NCI-H128 (cell line): ENCODE data around the gene SLC35A1.
A peak's percentile ranks its signal among the peaks of the same experiment; 100 is the strongest.
"Not testable (repeated sequence)": the region's sequence is repeated elsewhere in the genome, so short reads cannot be mapped to it uniquely, and the experiment has no call there.

Experiments used
- DNase-seq: peaks from one replicate; lab custom pipeline; 2025; ENCODE audit not compliant: unreplicated experiment; lab: John Stamatoyannopoulos, UW

SLC35A1 gene, protein sequence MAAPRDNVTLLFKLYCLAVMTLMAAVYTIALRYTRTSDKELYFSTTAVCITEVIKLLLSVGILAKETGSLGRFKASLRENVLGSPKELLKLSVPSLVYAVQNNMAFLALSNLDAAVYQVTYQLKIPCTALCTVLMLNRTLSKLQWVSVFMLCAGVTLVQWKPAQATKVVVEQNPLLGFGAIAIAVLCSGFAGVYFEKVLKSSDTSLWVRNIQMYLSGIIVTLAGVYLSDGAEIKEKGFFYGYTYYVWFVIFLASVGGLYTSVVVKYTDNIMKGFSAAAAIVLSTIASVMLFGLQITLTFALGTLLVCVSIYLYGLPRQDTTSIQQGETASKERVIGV

DNA sequence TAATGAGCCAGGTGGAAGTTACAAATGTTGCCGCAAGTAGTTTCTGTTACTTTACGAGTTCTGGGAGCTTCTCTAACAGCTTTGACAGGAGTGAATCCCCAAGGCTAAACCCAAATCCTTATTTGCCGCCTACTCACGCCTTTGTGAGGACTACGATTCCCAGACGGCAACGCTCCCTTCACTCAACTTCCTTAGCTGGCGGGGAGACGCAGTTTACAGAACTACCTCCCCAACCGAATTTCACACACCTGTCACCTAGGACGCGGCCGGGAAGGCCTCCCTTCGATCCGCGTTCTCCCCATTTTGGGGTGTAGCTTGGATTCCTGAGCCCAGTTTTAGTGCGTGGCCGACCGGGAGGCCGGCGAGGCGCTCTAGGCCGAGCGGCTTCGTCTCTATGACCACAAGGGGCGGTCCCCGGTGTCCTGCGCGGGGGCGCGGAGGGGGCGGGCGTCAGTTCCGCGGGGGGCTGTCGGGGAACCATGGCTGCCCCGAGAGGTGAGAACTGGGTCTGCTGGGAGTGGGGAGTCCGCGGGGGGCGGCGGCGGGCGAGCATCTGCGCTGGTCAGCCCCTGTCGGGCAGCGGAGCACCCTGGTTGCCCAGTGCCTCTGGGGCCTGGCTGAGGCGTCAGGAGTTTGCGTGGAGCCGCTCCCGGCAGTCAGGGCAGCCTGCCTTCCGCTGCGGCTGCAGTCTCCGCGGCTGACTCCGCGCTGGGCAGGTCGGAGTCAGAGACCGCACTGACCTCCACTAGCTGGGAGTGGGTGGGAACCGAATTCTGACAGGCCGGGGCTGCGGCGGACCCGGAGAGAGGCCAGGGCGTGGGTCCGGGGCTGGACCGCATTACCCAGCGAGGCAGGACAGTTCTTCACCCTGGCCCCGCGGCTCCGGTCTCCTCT, at the start of gene SLC35A1:
TSS of gene SLC35A1 (plus strand) at position 450 of the 894 bp plus-strand sequence. CDS start at position 480, 30 bp downstream.
- DNase-seq, result peak; percentile 70

DNA sequence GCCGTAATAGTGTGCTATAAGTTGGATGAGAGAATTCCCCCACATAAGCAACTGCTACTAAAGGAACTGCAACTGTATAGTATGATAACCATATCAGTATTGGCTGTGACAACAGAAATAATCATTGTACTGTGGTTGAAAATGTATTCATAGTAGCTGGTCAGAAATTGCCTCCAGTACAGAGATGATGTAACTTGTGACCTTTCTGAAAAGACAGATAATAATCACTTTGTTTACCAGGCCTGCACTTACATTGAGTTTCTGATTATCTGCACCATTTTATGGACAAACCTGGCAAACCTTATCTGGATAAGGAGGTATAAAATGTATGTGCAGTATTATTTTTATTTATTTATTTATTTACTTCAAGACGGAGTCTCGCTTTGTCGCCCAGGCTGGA, 46.0 kb upstream of the SLC35A1 start:
- DNase-seq, result no peak

DNA sequence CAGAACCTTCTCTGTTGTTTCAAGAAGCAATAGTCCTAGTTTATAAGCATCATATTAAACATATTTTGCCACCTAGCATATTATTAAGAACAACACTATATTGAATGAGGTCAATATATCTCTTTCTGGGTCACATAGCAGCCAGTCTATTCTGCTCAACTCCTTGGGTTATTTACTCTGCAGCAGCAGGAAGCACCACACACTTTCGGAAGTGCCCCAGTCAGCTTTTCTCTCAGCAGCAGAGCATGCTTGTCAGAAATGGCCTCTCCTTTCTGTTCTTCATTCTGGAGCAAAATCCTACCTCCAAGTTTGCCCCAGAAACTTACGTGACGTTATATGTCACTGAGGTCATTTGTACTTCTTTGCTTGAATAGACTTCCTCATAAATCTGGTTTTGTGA, 42.3 kb upstream of the SLC35A1 start:
- DNase-seq, result no peak

DNA sequence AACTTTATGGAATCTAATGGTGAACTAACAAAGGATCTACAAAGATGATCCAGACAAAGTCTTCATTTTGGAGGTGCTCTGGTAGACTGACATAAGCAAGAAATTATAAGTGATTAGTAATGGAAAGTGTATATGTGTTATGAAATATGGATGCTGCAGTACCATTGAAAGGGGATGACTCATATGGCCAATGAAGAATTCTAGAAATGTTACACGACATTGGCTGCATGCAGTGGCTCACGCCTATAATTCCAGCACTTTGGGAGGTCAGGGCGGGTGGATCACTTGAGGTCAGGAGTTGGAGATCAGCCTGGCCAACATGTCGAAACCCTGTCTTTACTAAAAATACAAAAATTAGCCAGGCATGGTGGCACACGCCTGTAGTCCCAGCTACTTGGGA, 41.5 kb upstream of the SLC35A1 start:
- no peak for DNase-seq

DNA sequence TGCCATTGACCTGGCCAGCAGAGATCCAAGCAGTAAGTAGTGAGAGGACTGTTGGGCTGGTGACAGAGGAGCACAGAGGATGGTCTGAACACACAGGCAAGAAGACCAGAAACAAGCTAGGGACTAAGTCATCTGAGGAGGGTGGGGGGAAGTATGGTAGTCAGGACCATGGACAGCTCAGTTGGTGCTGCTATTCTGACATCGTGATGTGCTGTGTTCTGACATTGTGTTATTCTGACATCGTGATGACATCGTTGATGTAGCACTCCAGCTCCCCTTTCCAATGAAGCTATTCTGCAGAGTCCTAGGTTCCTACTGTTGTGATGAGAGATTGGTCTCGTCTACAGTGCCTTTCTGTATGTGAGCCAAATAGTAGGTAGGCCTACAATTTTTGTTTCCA, 36.3 kb upstream of the SLC35A1 start:
- no peak for DNase-seq

DNA sequence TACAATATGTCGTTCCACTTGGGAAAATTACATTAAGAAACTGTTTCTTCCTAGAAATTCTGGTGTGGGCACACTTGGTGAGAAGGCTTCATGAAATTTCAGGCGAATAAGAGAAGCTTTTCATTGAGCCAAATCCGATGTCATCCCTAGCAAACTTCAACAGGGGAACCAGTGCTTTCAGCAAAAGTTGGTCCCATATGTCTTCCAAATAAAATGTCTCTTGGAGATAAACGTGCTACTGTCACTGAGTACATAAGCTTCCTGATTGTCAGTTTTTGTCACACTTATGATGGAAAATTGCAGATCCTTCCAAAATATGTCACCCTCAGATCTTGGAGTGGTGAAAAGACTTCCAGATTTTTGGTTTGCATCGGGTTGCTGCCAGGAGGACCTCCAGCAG, 31.1 kb upstream of the SLC35A1 start:
- no peak for DNase-seq

DNA sequence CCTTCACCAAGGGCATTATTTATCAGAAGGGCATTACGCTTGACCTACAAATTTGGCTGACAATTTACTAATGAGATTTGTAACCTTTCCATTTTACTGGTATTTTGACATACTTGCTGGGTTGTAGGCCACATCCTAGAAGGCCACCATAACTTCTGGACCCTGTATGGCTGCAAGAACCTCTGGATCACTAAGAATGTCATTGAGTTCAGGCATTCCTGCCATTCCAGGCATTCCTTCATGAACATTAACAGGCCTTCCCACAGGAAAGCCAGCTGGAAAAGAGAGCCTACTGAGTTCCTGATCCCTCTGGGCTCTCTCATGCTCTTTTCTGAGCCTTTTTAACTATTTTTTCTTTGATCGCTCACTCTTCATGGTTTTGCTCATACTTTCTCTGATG, 28.4 kb upstream of the SLC35A1 start:
- no peak for DNase-seq

DNA sequence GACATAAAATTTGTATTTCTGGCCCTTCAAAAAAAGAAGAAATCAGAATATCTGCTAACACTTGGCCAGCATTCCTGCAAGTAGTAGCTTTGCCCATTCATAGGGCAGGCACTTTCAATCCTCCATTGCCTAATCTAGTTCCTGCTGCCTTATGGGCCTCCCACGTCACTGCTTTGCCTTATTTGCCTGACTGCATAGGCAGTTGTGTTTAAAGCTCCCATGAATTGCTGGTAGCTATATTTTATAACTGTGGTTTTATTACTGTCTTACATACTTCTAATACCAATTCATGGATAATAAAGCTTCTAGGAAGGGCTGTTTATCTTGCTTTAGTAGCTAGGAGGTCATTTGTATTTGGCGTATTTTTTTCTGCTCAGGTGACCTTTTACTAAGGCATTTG, 7.7 kb upstream of the SLC35A1 start:
- no peak for DNase-seq

DNA sequence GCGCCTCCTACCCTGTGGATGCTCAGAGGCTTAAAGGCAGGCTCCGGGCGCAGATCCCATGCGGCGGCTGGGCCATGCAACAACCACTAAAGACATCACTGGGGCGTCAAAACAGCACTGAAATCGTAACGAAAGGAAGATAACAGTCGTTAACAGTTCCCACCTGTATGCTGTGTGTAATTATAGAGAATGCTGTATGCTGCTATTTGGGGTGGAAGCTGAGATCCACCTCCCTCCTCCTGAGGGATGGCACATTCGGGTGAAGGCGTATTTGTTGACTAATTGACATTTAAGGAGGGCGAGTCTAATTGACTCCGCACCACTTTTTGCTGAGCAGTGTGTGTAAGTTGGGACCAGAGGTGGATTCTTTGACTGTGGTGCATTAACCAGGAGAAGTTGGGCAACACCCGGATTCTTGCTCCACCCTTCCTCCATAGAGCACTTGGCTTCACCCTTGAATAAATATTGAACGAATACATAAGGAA, 687 bp downstream of the SLC35A1 start:
- DNase-seq, result no peak

DNA sequence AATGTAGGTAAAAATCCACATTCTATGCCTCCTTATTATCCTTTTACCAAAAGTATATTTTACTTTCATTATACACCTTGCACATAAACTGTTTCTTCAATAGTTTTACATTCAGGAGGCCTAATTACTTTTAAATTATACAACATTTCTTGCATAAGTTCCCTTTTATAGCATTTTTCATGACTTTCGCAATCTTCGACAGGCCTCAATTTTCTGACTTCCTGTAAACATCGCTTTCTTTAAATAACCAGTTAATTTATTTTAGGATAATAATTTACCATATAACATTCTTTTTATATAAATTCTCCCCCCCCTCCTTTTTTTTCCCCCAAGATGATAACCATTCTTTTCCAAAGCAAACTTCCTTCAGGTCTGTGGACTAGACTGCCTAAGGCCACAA, 9.2 kb downstream of the SLC35A1 start:
- DNase-seq, result no peak

DNA sequence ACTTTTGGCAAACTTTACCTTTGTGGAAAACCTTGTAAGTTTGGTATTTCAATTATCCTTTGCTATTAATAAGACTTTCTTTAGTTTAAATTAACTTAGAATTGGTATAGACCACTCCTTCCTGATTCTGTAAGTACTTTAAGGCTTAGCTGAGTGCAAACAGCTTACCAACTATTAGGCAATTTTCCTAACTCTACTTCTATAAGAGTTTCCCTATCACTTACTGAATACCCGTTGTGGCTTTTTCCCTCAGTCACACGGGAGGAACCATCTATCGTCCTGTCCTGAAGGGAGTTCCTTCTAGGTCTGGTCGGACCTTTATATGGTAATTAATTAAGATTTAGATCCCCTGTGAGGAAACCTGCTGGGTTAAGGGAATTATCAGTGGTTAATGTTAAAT, 9.6 kb downstream of the SLC35A1 start:
- DNase-seq, result no peak

DNA sequence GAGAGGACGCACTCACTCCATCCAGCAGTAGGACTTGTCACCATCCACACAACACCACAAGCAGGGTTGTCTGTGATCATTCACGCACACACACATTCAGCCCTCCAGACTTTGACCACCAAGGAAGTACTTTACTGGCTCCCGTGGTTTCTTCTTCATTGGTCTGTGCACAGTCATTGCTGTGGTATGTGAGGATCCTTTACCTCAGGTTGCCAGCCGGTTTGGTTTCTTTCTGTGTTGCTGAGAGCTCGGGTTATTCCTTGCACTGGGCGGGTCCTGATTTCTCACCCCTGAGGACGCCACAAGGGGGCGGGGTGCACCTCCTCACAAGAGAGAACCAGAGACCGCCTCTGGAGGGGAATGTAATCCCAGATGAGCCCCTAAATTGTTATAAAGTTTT, 11.2 kb downstream of the SLC35A1 start:
- no peak for DNase-seq

DNA sequence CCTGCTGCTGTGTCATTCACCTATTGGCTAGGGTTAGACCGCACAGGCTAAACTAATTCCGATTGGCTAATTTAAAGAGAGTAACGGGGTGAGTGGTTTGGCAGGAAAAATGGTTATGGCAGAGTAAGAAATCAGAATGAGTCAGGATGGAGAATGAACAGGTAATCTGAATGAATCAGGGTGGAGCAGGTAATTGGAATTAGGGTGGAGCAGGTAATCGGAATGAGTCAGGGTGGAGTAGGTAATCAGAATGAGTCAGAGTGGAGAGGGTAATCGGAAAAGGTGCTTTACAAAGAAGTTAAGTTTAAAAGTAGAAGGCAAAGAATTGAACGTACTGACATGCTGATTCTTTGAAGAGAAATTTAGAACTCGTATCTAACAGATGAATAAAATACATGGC, 11.7 kb downstream of the SLC35A1 start:
- DNase-seq, result no peak

DNA sequence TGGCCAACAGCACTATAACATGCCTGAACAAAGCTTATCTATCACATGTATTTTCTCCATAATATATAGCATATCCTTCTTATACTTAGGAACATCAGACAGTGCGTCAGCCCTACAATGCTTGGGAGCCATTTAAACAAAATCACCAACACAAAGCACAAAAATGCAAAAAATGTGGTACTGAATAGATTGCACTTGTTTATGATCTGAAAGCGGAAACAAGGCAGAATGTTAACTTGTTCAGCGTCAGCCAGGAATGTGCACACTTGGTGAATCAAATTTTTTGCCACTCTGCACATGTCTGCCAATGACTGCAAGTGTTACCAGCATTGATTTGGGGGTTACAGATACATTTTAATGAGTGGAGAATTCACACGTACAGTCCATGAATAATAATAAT, 14.8 kb downstream of the SLC35A1 start:
- no peak for DNase-seq

DNA sequence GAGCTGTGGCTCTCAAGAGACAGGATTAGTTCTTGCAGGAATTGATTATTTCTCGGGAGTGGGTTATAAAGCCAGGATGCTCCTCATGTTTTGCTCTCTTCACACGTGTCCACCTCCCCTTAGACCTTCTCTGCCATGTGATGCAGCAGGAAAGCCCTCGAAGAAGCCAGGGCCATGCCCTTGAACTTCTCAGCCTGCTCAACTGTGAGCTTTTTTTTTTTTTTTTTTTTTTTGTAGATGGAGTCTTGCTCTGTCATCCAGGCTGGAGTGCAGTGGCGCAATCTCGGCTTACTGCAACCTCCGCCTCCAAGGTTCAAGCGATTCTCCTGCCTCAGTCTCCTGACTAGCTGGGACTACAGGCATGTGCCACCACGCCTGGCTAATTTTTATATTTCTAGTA, 16.6 kb downstream of the SLC35A1 start:
- not testable (repeated sequence) for DNase-seq

DNA sequence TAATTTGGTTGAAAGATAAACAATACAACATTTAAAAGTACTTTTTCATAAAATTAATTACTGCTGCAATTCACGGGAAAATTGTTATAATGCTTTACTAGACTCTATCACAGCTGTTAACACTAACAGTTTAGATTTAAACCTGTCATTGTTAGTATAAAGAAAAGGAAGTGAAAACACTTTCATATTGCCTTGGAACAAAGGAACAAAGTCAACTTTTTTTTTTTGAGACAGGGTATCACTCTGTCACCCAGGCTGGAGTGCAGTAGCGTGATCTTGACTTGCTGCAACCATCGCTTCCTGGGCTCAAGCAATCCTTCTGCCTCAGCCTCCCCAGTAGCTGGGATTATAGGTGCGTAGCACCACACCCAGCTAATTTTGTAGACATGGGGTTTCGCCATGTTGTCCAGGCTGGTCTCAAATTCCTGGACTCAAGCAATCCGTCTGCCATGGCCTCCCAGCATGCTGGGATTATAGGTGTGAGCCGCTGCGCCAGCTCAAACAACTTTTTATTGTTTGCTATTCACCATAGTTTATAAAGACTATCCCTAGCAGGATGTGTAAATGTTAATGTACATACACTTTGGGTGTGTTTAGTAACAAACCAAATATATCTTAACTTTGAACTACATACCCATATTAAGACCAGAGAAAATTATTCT, 22.1 kb downstream of the SLC35A1 start:
- no peak for DNase-seq

DNA sequence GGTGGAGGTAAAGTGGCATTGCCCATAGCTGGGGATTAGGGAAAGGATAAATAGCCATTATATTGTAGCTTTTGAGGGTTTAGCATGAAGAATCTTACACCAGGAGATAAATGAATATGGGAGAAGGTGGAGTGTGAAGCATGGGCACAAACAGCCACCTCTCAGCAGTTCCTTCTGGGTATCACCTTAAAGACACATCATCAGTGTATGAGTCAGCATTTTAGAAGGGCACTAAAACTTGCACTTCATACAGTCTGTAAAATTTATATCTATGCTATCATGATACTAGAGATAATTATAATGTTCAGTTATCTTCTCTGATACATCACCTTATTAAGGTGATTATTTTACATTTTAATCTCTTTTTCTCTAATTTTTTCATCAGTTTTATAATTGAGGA, 25.3 kb downstream of the SLC35A1 start:
- DNase-seq, result no peak

DNA sequence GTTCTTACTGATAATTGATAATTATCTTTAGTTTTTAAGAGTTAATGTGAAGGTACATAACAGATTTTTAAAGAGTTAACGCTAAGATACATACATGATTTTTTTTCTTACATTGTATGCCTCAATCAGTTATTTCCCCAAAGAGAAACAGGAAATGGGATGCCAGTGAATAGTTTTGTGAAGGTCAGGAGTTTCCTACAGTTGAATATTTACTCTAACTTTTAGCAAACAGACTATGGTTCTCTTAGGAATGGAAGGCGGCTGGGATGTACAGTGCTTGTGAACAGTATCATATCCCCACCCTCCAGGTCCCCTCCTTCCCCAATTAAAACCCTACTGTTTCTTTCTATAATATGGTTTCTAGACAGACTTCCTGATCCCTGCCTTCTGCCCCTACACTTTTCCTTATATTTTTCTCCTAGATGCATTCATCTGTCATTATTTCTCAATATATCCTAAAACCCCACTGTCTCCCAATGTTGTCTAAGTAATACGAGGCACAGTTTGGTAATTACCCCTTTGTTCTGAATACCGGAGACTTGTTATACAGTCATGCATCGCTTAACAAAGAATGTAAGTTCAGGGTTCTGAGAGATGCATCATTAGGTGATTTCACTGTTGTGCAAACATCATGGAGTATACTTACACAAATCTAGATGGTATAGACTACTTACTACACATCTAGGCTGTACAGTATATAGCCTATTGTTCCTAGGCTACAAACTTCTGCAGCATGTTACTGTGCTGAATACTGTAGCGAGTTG, 29.2 kb downstream of the SLC35A1 start:
- DNase-seq, result no peak

DNA sequence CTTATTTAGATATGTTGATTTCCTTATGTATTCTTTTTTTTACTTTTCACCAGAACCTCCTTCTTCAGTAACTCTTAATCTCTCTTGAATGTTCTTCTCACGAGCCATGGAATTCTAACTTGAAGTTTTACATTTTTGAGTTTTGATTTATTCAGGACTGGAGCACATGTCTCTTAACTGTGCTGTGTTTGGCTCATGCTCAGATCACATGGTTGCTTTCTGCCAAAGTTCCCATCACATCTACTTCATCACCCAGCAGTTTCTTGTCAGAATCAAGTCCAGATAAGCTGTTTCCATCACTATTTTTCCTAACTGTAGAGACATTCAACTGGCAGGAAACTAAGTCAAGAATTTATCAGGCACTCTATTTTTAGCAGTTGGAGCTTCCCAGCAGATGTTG, 31.7 kb downstream of the SLC35A1 start:
- no peak for DNase-seq

DNA sequence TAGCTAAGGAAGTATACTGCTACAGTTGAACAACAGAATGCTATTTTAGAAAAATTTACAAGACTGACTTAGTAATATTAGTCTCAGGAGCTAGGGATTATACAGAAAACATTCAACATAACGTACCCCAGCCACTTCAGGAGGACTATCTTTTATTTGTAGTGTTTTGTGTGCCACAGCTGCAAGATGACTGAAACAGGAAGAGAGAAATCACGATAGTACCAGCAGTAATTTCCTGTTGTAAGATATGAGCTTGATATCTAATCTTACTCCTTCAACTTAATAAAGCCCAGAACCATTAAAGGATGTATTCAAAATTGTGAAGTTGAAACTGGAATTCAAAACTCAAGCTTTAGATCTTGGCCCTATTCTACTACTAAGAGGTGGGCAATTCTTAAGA, 42.1 kb downstream of the SLC35A1 start:
- DNase-seq, result no peak

DNA sequence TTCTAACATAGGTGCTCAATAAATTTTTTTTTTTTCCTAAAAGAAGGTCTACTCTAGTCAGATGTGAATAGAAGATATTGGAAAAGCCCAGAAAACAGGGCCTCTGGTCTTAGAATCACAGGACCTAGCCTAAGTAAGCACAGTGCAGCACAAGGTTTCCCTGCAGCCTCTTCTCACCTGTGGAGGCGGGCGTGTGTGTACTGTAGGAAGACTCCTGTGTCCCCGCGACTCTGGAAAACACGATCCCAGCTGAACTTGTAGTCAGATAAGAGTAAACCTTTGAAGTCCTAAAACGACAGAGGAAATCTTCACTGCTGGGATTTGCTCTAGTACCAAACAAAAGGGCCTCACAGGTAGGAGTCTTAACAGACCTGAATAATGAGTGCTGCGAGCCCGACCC, 45.7 kb downstream of the SLC35A1 start:
- DNase-seq, result no peak
